Activated CD8-positive, alpha-beta memory T cell treated with anti-CD3 and anti-CD28 coated beads, Interleukin-2, amount 50 U/mL, for 24 hours (primary cell): ENCODE data around the gene TESK1.

Experiments used
- DNase-seq: peaks from one replicate; pipeline ENCODE4 v3.0.0-alpha.2; 2020; ENCODE audit errors: extremely low read depth

The TESK1 gene, protein sequence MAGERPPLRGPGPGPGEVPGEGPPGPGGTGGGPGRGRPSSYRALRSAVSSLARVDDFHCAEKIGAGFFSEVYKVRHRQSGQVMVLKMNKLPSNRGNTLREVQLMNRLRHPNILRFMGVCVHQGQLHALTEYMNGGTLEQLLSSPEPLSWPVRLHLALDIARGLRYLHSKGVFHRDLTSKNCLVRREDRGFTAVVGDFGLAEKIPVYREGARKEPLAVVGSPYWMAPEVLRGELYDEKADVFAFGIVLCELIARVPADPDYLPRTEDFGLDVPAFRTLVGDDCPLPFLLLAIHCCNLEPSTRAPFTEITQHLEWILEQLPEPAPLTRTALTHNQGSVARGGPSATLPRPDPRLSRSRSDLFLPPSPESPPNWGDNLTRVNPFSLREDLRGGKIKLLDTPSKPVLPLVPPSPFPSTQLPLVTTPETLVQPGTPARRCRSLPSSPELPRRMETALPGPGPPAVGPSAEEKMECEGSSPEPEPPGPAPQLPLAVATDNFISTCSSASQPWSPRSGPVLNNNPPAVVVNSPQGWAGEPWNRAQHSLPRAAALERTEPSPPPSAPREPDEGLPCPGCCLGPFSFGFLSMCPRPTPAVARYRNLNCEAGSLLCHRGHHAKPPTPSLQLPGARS

DNA sequence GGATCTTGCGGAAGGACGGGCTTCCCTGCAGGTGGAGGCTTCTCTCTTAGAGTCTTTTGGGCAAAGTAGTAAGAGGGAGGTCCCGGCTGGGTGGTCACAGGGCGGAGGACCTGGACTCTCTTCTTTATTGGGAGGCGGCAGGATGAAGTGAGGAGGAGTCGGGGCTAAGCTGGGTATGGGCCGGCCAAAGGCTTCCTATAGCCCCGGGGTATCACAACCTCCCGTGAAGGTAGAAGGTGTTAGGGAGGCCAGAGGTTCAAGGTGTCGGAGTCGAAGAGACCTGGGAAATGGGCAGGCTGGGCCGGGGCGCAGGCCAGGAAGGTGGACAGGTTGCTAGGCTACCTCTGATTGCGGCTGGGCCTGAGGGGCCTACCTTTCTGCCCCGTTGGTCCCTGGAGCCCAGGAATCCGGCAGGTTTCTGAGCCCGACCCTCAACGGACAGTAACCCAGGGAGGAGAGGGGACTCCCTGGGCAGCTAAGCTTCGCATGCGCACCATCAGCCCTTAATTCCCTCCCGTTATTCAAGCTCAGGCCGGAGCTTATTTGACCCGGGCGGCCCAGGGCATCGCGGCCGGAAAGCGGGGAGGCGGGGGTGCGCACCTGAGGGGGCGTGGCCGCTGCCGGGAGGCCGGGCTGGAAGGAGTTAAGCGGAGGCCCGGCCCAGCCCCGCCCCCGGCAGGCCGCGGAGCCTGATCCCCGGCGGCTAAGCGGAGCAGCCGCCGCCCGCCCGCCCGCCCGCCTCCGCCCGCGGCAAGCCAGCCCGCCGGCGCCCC, at the start of gene TESK1:
TSS of gene TESK1 (plus strand) at position 685 of the 773 bp plus-strand sequence. CDS start 358 bp downstream, outside the sequence.
- peak; percentile 39 for DNase-seq

DNA sequence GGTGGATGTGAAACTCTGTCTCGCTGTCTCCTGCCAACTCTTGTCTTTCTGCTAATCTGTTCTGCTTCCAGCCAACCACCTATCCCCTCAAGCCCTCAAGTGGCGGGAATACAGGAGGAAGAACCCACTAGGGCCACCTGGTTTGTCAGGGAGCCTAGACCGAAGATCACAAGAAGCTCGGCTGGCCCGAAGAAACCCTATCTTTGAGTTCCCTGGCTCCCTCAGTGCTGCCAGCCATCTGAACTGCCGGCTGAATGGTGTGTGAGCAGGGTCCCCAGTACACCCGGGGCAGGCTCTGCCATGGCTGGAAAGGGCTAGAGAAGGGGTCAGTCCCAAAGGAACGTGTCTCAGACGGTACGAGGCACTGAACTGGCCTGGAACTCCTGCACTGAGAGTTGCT, 49.2 kb upstream of the TESK1 start:
- DNase-seq = no peak

DNA sequence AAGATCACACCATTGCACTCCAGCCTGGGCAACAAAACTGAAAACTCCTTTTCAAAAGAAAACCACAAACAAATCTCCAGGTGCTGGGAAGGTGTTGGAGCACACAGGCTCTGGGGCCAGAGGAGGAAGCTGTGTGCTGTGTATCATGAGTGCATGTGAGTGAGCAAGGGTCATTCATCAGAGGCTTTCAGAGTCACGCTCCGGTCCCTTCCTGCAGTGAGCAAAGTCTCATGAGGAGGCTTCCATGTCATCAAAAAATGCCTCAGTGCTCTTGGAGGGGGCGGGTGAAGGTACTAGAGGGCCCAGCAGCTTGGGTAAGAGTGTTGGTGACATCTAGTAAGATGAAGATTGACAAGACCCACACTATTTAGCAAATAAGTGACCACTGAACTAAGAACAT, 48.3 kb upstream of the TESK1 start:
- DNase-seq = no peak

DNA sequence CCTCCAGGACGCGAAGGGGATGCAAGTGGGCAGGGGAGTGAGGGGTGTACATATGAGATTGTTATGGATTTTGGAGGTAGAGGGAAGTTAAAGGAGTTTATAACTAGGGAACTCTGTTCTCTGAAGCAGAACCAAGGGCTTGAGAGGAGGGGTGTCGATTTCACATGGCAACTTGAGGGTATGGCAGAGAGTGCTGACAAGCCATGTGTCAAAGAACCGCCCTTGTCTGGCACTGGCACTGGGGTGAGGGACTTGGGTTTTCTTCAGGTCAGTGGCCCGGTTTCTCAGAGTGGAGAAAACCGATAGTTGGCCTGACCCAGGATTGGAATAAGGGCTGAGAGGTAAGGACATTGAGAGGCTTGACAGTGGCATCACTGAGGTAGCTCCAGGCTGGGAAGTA, 47.7 kb upstream of the TESK1 start:
- DNase-seq = no peak

DNA sequence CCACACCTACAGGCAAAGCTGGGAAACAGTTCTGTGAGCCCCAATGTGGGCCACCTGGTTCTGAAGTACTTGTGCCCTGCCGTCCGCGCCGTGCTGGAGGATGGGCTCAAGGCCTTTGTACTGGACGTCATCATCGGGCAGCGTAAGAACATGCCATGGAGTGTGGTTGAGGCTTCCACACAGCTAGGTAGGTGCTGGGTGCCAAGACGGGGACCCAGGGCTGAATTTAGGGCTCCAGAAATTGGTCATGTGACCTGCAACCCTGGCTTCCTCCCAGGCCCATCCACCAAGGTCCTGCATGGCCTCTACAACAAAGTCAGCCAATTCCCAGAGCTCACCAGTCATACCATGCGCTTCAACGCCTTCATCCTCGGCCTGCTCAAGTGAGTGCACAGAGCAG, 46.9 kb upstream of the TESK1 start:
- no peak for DNase-seq

DNA sequence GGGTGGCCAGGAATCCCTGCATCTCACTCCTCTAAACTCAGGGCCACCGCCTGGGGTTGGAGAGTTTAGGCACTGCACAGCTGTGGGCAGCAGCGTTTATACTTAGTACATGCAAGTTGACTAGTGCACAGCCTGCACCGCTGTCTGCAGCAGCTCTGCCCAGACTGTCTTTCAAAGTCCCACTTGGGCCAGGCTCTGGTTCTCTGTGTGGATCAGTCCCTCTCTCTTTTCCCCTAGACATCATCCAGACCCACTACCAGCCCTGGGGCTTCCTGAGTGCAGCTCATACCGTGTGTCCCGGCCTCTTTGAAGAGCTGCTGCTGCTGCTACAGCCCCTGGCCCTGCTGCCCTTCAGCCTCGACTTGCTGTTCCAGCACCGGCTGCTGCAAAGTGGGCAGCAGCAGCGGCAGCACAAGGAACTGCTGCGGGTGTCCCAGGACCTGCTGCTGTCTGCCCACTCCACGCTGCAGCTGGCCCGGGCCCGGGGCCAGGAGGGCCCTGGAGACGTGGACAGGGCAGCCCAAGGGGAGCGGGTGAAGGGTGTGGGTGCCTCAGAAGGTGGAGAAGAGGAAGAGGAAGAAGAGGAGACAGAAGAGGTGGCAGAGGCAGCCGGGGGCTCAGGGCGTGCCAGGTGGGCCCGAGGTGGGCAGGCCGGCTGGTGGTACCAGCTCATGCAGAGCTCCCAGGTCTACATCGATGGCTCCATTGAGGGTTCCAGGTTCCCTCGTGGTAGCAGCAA, 45.1 kb upstream of the TESK1 start:
- DNase-seq = no peak

DNA sequence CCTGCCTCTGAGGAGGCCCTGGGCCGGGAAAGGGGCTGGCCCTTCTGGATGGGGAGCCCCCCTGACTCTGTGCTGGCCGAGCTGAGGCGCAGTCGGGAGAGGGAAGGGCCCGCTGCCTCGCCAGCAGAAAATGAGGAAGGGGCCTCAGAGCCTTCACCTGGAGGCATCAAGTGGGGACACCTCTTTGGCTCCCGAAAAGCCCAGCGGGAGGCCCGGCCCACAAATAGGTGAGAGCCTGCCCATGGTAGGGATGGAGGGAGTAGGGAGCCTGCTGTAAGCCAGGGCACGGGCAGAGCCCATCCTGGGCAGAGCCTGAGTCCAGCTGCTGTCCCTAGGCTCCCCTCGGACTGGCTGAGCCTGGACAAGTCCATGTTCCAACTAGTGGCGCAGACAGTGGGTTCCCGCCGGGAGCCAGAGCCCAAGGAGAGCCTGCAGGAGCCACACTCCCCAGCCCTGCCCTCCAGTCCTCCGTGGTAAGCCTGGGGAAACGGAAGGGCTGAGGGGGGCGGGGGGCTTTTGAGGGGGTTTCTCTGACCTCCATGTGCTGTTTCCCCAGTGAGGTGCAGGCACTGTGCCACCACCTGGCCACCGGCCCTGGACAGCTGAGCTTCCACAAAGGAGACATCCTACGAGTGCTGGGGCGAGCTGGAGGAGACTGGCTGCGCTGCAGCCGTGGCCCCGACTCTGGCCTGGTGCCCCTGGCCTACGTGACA, 44.3 kb upstream of the TESK1 start:
- DNase-seq = no peak

DNA sequence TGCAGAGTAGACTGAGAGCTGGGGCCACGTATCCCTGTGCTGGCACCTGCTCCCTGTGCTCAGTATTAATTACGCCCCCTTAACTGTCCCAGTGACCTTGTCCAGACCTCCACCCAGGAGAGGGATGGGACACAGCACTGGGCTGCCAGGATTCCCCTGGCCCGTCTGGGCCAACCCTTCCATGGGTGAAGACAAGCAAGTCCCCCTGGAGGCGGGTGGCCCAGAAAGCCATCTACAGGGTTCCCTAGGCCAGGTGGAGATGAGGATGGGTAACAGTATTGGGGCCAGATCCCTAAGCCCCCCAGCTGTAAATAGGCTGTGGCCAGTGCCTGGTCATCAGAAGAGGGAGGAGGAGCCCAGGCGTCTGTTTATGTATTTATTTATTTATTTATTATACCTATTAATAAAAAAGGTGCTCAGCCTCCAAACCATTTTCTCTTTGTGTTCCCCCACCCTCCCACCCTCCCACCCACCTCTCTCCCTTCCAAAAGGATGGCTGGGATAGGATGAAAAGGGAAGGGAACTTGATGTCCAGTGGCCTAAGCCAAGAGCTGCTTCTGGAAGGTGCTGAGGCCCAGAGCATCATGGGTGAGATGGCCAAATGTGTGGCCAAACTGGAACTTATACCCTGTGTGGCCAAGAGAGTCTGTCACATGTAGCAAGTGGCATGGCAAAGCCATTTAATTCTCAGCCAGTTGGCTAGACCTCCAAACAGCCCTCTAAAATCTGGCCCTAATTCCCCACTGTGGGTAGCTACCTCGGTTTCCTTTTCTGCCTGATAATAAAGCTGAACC, 43.4 kb upstream of the TESK1 start:
- no peak for DNase-seq

DNA sequence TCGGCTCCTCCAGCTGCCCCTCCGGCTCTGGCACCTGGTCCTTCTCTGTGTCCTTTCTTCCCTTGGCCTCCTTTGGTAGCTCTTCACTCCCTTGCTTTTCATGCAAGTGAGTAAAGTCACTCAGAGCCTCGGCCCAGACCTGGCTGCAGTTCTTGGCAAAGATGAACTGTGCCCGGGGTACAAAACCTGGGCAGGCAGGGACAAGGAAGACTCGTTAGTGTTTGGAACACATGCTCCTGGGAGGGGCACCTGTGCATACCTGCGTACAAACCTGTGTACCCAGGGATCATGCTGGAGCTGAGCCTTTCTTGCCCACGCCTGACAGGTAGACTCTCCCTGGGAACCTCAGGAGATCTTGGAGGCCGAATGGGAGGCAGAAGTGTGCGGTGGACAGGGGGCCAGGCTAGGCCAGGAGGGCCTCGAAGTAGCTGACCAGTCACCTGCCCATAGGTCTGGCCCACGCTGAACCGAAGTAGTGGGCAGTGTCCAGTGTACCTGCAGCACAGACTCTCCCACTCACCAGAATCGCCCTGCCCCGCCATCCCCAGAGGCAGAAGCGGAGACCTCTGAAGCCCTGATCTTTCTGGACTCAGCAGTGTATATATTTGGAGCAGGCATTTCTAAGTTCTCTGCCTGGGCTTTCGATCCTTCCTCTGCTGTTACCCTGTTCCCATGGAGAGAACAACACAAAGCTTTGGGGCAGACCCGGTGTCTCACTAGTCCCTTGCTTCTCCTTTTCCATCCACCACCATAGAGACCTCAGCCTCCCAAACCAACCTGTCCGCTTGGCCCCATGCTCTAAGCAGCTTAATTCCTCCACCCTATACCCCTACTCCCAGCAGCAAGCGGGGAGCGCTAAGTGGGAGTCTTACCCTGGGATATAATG, 41.9 kb upstream of the TESK1 start:
- no peak for DNase-seq

DNA sequence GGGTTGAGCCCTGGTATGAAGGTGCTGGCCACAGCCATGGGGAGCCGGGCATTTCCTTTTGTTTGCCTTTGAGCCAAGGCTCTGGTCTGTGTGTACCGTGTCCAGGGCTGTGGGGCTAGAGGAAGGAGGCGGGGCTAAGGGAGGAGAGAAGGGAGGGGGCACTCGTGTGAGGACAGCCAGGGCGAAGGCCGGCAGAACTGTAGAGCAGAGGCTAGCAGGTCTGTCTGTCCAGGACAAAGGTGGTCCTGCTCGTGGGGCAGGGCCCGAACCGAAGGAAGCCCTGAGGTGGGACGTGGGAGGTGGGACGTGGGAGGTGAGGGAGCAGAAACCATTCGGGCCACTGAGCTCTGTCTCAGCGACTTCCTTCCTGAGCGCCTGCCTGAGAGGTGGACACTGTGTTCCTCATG, 41.3 kb upstream of the TESK1 start:
- no peak for DNase-seq

DNA sequence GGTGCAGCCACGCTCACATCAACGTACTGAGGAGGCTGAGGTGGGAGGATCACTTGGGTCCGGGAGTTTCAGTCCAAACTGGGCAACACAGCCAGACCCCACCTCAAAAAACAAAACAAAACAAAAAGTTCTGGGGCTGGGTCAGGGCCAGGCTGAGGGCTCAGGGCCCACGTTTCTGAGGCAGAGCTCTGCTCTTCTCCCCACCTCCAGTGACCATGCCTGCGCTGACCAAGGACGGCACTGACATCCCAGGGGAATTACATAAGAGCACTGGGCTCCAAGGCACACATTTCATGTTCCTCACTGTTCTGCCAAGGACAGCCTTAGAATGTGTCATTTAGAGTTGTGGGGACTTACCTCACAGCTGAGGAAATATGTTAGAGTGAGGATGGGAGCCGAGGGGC, 40.4 kb upstream of the TESK1 start:
- DNase-seq = no peak

DNA sequence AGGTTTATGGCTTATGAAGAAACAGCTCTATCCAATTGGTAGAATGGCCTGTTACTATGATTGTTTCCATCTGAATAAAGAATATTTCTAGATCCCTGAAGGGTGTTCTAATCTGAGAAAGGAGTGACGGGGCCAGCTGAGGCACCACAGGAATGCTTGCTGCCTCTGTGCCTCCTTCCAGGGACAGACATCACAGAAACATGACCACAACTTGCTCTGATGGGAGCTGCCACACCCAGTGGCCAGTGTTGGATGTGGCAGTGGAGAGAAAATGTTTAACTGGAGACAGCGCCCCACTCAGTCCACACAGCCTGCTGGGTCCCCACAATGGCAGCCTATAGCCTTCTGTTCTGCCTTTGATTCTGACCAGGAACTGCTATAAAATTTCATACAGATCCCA, 38.6 kb upstream of the TESK1 start:
- no peak for DNase-seq

DNA sequence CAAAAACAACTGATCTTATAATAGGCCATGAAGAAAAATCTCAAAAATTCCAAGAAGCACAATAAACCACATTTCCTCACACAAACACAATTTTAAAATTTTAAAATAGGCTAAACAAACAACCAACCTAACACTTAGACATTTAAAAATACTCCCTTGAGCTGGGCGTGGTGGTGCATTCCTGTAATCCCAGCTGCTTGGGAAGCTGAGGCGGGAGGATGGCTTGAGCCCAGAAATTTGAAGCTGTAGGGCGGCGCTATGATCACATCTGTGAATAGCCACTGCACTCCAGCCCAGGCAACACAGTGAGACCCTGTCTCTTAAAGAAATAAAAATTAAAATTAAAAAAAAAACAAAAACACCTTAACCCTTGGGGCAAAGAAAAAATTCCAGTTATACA, 36.9 kb upstream of the TESK1 start:
- no peak for DNase-seq

DNA sequence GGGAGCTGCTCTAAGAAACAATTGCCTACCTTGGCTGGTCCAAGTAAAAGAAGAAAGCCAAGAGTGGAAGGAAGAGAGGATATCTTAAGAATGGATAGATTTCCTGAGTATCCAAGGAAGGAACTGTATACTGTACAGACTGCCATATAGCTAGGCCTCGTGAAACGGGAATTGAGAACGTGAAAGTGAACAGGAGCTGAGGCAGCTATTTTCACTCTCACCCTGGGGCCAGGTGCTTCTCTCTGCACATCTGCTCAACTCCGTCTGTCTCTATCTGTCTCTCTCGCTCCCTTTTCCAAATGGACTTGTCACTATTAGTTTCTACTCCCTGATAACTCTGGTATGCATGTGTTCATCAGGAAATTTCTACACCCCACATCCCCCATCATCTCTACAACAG, 35.9 kb upstream of the TESK1 start:
- no peak for DNase-seq

DNA sequence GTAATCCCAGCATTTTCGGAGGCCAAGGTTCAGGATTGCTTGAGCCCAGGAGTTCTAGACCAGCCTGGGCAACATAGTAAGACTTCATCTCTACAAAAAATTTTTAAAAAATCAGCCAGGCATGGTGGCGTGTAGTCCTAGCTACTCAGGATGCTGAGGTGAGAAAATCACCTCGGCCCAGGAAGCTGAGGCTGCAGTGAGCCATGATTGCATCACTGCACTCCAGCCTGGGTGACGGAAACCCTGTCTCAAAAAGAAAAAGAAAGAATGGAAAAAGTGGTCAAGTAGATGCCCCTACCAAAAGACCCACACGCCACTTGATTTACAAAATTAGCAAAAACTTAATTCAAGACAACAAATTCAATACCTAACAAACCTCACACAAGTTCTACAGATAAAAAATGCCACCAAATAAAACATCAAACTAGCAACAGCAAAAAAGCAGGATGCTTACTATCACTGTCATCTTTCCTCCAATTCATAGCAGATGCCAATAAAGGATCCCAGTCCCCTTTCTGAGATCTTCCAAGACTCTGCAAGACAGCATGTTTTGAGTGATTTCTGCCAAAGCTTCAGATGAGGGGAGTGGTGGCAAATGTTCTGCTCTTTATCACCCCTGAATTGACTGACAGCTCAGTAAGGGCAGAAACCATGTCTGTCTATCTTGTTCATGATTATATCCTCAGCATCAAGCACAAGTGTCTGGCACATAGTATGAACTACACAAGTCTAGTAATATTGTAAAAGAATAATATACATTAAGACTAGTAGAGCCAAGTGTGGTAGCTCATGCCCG, 34.2 kb upstream of the TESK1 start:
- peak; percentile 5 for DNase-seq

DNA sequence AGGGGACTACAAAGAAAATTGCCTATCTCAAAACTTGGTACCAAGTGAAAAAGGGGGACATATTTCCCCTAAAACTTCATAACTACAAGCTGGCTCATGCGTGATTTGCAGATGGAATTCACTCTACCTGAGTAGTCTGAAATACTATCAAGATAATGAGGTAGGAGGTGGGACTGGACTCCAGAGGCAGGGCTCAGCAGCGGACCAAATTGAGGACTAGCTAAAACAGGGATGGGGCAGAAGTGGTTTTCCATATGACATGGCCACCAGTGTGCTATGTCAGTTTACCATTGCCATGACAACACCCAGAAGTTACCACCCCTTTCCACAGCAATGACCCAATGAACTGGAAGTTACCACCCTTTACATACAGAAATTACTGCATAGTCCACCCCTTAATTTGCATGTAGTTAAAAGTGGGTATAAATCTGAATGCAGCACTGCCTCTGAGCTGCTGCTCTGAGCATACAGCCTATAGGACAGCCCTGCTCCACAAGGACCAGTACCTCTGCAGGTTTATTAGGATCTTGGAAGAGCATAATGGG, 30.4 kb upstream of the TESK1 start:
- DNase-seq = no peak

DNA sequence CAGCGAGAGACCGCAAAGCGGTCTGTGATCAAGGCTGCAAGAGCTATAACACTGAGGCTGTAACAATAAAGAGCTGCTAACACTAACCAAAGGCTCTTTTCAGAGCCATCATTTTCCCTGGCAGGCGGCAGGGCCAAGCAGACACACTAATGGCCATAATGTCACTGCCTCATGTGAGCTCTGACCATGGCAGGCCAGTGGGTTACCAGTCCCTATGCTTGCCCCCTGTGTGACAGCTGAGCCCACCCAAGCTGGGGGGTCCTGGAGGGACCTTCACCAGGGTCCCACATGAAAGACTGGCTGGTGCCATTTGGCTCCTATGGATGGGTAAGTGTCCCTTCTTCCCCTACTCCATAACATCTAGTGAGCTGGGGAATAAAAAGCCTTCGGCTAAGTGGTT, 29.6 kb upstream of the TESK1 start:
- DNase-seq = no peak

DNA sequence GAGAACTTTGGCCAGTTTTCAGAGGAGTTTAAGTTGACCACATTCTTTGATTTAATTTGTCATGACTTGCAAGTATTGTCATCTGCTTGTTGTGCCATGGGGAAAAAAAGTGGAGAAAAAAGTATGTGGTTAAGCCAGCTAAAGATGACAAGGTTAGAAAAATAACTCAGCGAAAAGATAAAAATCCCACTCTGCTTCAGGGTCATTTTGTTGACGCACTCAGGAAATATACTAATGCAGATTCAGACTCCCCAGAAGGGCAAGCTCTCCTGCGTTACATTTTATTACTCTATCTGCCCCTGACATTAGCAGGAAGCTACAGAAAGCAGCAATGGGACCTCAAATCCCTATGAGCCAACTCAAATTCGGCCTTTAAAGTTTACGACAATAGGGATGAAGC, 27.6 kb upstream of the TESK1 start:
- no peak for DNase-seq
